Breast epithelium (tissue), 4 donors: ENCODE measurements around the gene CDC34. TPM values are rescaled to one million over a fixed set of nuclear protein-coding genes. Genes with fewer than 3 reads are reported as not detected.

ENCODE experiments used
- DNase-seq, 2 donors: peaks; one replicate each; pipeline ENCODE4 v3.0.0-alpha.2; 2019; ENCODE audit warnings: low spot score in 2 of 2
- H3K27ac ChIP-seq, 2 donors: fragments of 200-600 bp; sonication (generic) in 1 of 2; one replicate each; pipeline ENCODE4 v1.5.1; 2016 to 2019; ENCODE audit warnings: mild to moderate bottlenecking in 1 of 2
- H3K27me3 ChIP-seq, 2 donors: fragments of 200-600 bp; sonication (generic) in 1 of 2; one replicate each; pipeline versions ENCODE4 v1.5.1 to v1.6.0; 2017 to 2019; ENCODE audit warnings: control low read depth in 1 of 2, mild to moderate bottlenecking in 1 of 2
- H3K36me3 ChIP-seq: fragments of 200-600 bp; one replicate; pipeline ENCODE4 v1.5.1; 2019
- H3K4me1 ChIP-seq, 2 donors: fragments of 200-600 bp; sonication (generic); one replicate each; pipeline ENCODE4 v1.5.1; 2016 to 2019; ENCODE audit warnings: control low read depth in 1 of 2
- H3K4me3 ChIP-seq, 3 donors: fragments of 200-600 bp; sonication (generic); 1 replicate in 2 of 3; 2 replicates in 1 of 3; pipeline ENCODE4 v1.5.1; 2016 to 2019; ENCODE audit warnings: mild to moderate bottlenecking in 3 of 3, moderate library complexity in 2 of 3
- H3K9me3 ChIP-seq, 2 donors: fragments of 200-600 bp; sonication (generic) in 1 of 2; one replicate each; pipeline ENCODE4 v1.5.1; 2016 to 2019; ENCODE audit warnings: control low read depth in 1 of 2
- POLR2A ChIP-seq: fragments of 450-650 bp; IDR thresholded peaks from one replicate; pipeline ENCODE4 v1.6.1; 2016; ENCODE audit warnings: antibody characterized with exemption, mild to moderate bottlenecking, moderate library complexity
- POLR2AphosphoS5 ChIP-seq, 3 donors: sonication (generic); formaldehyde crosslinking; IDR thresholded peaks; one replicate each; pipeline ENCODE4 v1.6.1; 2017; ENCODE audit warnings: antibody characterized with exemption in 3 of 3
- intact Hi-C: fragments of 100-400 bp; cut with DNase I; formaldehyde crosslinking; loops from one replicate; pipeline ENCODE4 v1.15.1; 2023; ENCODE audit warnings: low total_unique reads
- total RNA-seq, 3 donors: library from RNA; depleted of rRNA; stranded (reverse); fragments of >200 nt; gene quantifications; one replicate each; pipeline ENCODE4 v1.1.0, GENCODE V29; 2016
- TF ChIP-seq, protein P1 (sequence below), 3 donors: fragments of 450-650 bp; IDR thresholded peaks; one replicate each; pipeline ENCODE4 v1.5.1; 2016 to 2017; ENCODE audit warnings: antibody characterized with exemption in 3 of 3, mild to moderate bottlenecking in 3 of 3, moderate library complexity in 3 of 3

Gene CDC34
- total RNA-seq, 3 donors from 2014 or later, result 44.6 to 69.5 (median 49.3) TPM

DNA sequence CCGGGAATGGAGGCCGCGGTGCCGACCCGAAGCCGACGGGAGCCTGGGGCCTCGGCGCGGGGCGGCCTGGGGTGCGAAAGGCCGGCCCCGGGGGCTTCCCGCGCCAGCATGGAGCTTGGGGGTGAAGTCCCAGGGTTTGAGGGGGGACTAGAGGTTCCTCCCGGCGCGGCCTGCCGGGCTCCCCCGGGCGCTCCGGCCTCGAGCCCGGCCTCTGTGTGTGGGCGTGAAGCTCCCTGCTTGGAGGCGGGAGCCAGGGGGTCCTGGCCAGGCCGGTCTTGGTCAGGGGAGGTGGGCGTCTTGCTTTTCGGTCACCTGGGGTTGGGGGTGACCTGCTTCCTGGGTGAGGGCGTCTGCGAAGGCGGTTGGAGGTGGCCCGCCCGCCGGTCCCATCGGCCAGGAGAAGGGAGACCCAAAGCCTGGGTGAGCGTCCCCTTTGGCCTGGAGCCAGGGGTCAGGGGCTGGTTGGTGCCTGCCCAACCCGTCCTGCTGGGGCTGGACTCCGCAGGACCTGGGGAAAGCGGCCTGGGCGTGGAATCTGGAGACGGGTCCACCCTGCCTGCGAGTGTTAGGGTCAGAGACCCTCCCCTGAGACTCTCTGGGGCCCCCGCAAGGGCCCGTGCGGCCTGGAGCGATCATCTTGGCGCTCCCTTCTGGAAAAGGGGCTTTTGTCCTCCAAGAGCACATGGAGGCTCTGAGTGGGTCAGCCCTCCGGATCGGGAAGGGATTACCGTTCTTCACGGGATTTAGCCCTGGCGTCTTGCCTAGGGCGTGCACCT lies 41.4 kb downstream of the CDC34 start:
- Histone ChIP-seq H3K36me3 (no peaks in the 10 kb centered on the region), H3K27me3 (no peaks in the 10 kb centered on the region), H3K4me3 (peak overlapping the region; percentile 76 to 99 (median 92)), H3K4me1 (peaks cover 11 to 23% of the 10 kb centered on the region in 2 donors), H3K9me3 (no peaks in the 10 kb centered on the region), H3K27ac (peak overlapping the region; percentile 85 to 87)
- intact Hi-C loops, result no loop called here
- no peak for TF ChIP-seq POLR2AphosphoS5 (IDR thresholded peaks at IDR 0.05)
- no peak for TF ChIP-seq POLR2A
- TF ChIP-seq, protein P1, sequence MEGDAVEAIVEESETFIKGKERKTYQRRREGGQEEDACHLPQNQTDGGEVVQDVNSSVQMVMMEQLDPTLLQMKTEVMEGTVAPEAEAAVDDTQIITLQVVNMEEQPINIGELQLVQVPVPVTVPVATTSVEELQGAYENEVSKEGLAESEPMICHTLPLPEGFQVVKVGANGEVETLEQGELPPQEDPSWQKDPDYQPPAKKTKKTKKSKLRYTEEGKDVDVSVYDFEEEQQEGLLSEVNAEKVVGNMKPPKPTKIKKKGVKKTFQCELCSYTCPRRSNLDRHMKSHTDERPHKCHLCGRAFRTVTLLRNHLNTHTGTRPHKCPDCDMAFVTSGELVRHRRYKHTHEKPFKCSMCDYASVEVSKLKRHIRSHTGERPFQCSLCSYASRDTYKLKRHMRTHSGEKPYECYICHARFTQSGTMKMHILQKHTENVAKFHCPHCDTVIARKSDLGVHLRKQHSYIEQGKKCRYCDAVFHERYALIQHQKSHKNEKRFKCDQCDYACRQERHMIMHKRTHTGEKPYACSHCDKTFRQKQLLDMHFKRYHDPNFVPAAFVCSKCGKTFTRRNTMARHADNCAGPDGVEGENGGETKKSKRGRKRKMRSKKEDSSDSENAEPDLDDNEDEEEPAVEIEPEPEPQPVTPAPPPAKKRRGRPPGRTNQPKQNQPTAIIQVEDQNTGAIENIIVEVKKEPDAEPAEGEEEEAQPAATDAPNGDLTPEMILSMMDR (IDR thresholded peaks at IDR 0.05), result no peak
- DNase-seq, result peak in 1 of 2 donors; percentile 36

- DNase-seq, result peak in 1 of 2 donors; percentile 35
- no peaks in the 10 kb centered on the region for H3K27me3 ChIP-seq
- H3K27ac ChIP-seq, result peak overlapping the region in 1 of 2 donors; percentile 87
- H3K36me3 ChIP-seq, result no peaks in the 10 kb centered on the region
- TF ChIP-seq POLR2A (no peak), POLR2AphosphoS5 (IDR thresholded peaks at IDR 0.05) (no peak)
- TF ChIP-seq, protein P1 (IDR thresholded peaks at IDR 0.05), result no peak
- no peaks in the 10 kb centered on the region for H3K9me3 ChIP-seq
- H3K4me1 ChIP-seq, result peaks cover 11 to 23% of the 10 kb centered on the region in 2 donors
- intact Hi-C loops, result no loop called here
- peak overlapping the region; percentile 76 to 99 (median 92) for H3K4me3 ChIP-seq
Measured at GRCh38 chr19:573519-573825, 41.9 kb downstream of the CDC34 start.

- H3K27me3 ChIP-seq, result no peaks in the 10 kb centered on the region
- H3K4me1 ChIP-seq, result peaks cover 11 to 23% of the 10 kb centered on the region in 2 donors
- no peak for DNase-seq
- H3K4me3 ChIP-seq, result peak overlapping the region; percentile 24 to 63 (median 36)
- no peaks in the 10 kb centered on the region for H3K9me3 ChIP-seq
- TF ChIP-seq POLR2AphosphoS5 (IDR thresholded peaks at IDR 0.05) (no peak), POLR2A (no peak)
- TF ChIP-seq, protein P1 (IDR thresholded peaks at IDR 0.05), result no peak
- H3K36me3 ChIP-seq, result no peaks in the 10 kb centered on the region
- intact Hi-C loops, result no loop called here
- H3K27ac ChIP-seq, result peak overlapping the region in 1 of 2 donors; percentile 61
Measured at GRCh38 chr19:574658-575526, 43.3 kb downstream of the CDC34 start.

GRCh38 chr19:575527-576506 lies 44.3 kb downstream of the CDC34 start:
- no peak for DNase-seq
- peak overlapping the region in 1 of 2 donors; percentile 61 for H3K27ac ChIP-seq
- H3K4me1 ChIP-seq, result peaks cover 11 to 23% of the 10 kb centered on the region in 2 donors

More at GRCh38 chr19:575527-576506, 44.3 kb downstream of the CDC34 start:
- H3K4me3 ChIP-seq, result peak overlapping the region; percentile 24 to 63 (median 36)
- no peaks in the 10 kb centered on the region for H3K9me3 ChIP-seq
- H3K36me3 ChIP-seq, result no peaks in the 10 kb centered on the region
- intact Hi-C loops, result no loop called here
- TF ChIP-seq POLR2A (no peak), POLR2AphosphoS5 (IDR thresholded peaks at IDR 0.05) (no peak)
- TF ChIP-seq, protein P1 (IDR thresholded peaks at IDR 0.05), result no peak
- no peaks in the 10 kb centered on the region for H3K27me3 ChIP-seq
